ENCODE results near the gene SDC1.

GRCh38 chr2:20176760-20177159 is 48.2 kb downstream of the SDC1 start:
- no peak for TF ChIP-seq CTCF (IDR thresholded peaks at IDR 0.05)
- no peak for TF ChIP-seq POLR2A (IDR thresholded peaks at IDR 0.05)
- TF ChIP-seq EP300 (IDR thresholded peaks at IDR 0.05), result no peak

Measured in ovary (tissue), 3 donors.